GM12875 (cell line): ENCODE data around the gene ARHGEF6.

Source experiments
- H3K4me3 ChIP-seq: one replicate; pipeline ENCODE4 v1.5.1; 2011; ENCODE audit warnings: low read depth, low read length, control low read depth
- CTCF ChIP-seq: IDR thresholded peaks from 2 replicates; pipeline ENCODE4 v1.5.1; 2011; ENCODE audit warnings: low read depth, mild to moderate bottlenecking, control low read depth, inconsistent platforms, low read length, moderate library complexity, borderline replicate concordance; ENCODE audit not compliant: insufficient read depth

ARHGEF6 gene

GRCh38 chrX:136647677-136648360, 132.9 kb downstream of the ARHGEF6 start, which contains the start of gene CD40LG:
Gene CD40LG, plus strand, starts transcription at chrX:136648158. Its CDS starts 91 bp downstream, at chrX:136648249.
- TF ChIP-seq CTCF: no peak
- H3K4me3 ChIP-seq: no peak within 1 kb of the TSS

- no peak for TF ChIP-seq CTCF
- H3K4me3 ChIP-seq: no peak overlapping the region
These were observed 134.0 kb downstream of the ARHGEF6 start for GRCh38 chrX:136646602-136647239.

GRCh38 chrX:136643243-136643642, 137.5 kb downstream of the ARHGEF6 start:
- TF ChIP-seq CTCF: no peak
- H3K4me3 ChIP-seq: no peak overlapping the region

- H3K4me3 ChIP-seq: no peak overlapping the region
- TF ChIP-seq CTCF: no peak
These were observed 141.1 kb downstream of the ARHGEF6 start for GRCh38 chrX:136639506-136640176.

GRCh38 chrX:136636121-136636520, 144.6 kb downstream of the ARHGEF6 start:
- no peak for TF ChIP-seq CTCF
- no peak overlapping the region for H3K4me3 ChIP-seq

GRCh38 chrX:136635235-136635634, 145.5 kb downstream of the ARHGEF6 start:
- no peak for TF ChIP-seq CTCF
- H3K4me3 ChIP-seq: no peak overlapping the region
